BLaER1 (cell line): ENCODE measurements around the gene TMEM225.
"Not testable (repeated sequence)": the region's sequence is repeated elsewhere in the genome, so short reads cannot be mapped to it uniquely, and the experiment has no call there.

Experiments used
- H3K27ac ChIP-seq: shearing (Covaris generic); formaldehyde crosslinking; 2 replicates; pipeline ENCODE4 v1.8.1; 2022
- H3K27me3 ChIP-seq: shearing (Covaris generic); formaldehyde crosslinking; 2 replicates; pipeline ENCODE4 v1.8.1; 2022
- H3K36me3 ChIP-seq: shearing (Covaris generic); formaldehyde crosslinking; 2 replicates; pipeline ENCODE4 v1.8.1; 2022
- H3K4me1 ChIP-seq: shearing (Covaris generic); formaldehyde crosslinking; 2 replicates; pipeline ENCODE4 v1.8.1; 2022
- H3K4me2 ChIP-seq: shearing (Covaris generic); formaldehyde crosslinking; 2 replicates; pipeline ENCODE4 v1.8.1; 2022
- H3K4me3 ChIP-seq: shearing (Covaris generic); formaldehyde crosslinking; 2 replicates; pipeline ENCODE4 v1.8.1; 2022
- H3K9ac ChIP-seq: shearing (Covaris generic); formaldehyde crosslinking; 2 replicates; pipeline ENCODE4 v1.8.1; 2022
- H3K9me3 ChIP-seq: shearing (Covaris generic); formaldehyde crosslinking; 2 replicates; pipeline ENCODE4 v1.8.1; 2022
- H4K20me1 ChIP-seq: shearing (Covaris generic); formaldehyde crosslinking; 2 replicates; pipeline ENCODE4 v1.8.1; 2022
- Cebpa-rat ChIP-seq: shearing (Covaris generic); IDR thresholded peaks from 2 replicates; pipeline ENCODE4 v1.8.1; 2022

The TMEM225 gene

DNA sequence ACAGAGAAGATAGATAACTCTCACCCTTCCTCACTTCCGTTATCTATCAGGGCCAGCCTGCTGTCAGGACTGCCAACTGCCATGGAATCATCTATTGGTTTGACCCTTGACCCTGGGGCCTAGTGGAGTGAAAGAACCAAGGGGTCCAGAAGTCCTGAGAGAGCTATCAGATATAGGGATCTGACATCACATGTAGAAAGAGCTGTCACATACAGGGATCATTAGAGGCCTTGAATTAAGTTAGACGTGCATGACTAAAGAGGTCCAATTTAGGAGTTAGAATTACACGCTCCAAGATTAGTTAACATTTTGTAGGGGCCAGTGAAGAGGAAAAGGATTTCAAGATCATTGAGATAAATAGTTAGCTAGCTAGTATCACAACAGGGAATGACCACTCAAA, at the start of gene TMEM225:
Gene TMEM225 (minus strand): TSS at position 101 of the 400 bp plus-strand sequence. CDS start 245 bp downstream, outside the sequence.
- H3K27me3 ChIP-seq, result no peaks in the 10 kb centered on the region
- no peak for TF ChIP-seq Cebpa-rat

GRCh38 chr11:123924027-123924426, 38.6 kb upstream of the TMEM225 start:
- H3K4me2 ChIP-seq, result no peak overlapping the region
- H3K9me3 ChIP-seq, result no peaks in the 10 kb centered on the region
- no peaks in the 10 kb centered on the region for H4K20me1 ChIP-seq
- no peak for TF ChIP-seq Cebpa-rat
- no peaks in the 10 kb centered on the region for H3K27me3 ChIP-seq
- no peaks in the 10 kb centered on the region for H3K36me3 ChIP-seq
- H3K27ac ChIP-seq, result no peak overlapping the region
- H3K4me1 ChIP-seq, result no peaks in the 10 kb centered on the region
- no peak overlapping the region for H3K4me3 ChIP-seq
- H3K9ac ChIP-seq, result no peak overlapping the region

More for the DNA sequence above, at the start of gene TMEM225:
- Histone ChIP-seq H3K4me1 (no peaks in the 10 kb centered on the region), H3K36me3 (no peaks in the 10 kb centered on the region), H3K4me2 (no peak within 1 kb of the TSS), H3K9me3 (no peaks in the 10 kb centered on the region), H3K27ac (no peak within 1 kb of the TSS), H3K9ac (no peak within 1 kb of the TSS), H4K20me1 (no peaks in the 10 kb centered on the region), H3K4me3 (no peak within 1 kb of the TSS)

DNA sequence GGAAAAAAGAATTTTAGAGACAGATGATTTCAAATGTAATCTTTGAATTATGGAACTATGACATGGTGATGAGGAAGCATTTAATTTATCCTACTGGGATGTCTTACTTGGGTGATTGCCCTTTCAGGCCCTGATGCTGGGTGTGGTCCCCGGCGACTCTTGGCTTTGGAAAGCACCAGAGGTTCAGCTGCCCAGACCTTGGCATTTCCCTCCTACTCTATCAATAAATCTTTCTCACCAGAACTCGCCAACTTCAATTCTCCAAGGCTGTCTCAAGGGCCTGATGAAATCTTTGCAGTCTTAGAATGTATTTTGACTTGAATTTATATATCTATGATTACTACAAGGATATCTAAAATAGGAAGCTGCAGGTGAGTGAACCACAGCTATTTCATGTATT, 35.5 kb upstream of the TMEM225 start:
- TF ChIP-seq Cebpa-rat, result no peak
- Histone ChIP-seq H3K4me2 (no peak overlapping the region), H3K9me3 (no peaks in the 10 kb centered on the region), H4K20me1 (no peaks in the 10 kb centered on the region), H3K27me3 (no peaks in the 10 kb centered on the region), H3K36me3 (no peaks in the 10 kb centered on the region), H3K9ac (no peak overlapping the region), H3K4me1 (no peaks in the 10 kb centered on the region), H3K4me3 (no peak overlapping the region), H3K27ac (no peak overlapping the region)

DNA sequence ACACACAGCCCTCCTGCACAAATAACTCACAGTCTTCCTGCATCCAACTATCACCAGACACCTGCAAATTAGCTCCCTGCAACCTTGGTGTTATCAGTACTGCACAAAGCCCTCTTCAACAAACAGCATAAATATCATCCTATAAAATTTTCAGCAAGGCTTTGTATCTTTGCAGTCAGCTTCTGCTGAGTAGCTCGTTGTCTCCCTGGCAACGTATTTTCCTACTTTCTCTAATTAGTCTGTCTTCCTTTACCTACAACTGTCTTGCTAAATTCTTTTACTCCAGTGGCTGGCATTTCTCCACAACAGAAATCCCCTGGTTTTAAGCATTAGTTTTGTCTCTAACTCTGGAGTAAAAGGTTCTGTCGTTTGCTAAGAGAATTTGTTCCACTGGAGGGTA, 20.4 kb upstream of the TMEM225 start:
- no peaks in the 10 kb centered on the region for H3K4me1 ChIP-seq
- H3K36me3 ChIP-seq, result no peaks in the 10 kb centered on the region
- H3K27me3 ChIP-seq, result no peaks in the 10 kb centered on the region
- H3K4me2 ChIP-seq, result no peak overlapping the region
- TF ChIP-seq Cebpa-rat, result no peak
- no peak overlapping the region for H3K27ac ChIP-seq
- H4K20me1 ChIP-seq, result no peaks in the 10 kb centered on the region
- no peaks in the 10 kb centered on the region for H3K9me3 ChIP-seq
- no peak overlapping the region for H3K4me3 ChIP-seq
- H3K9ac ChIP-seq, result no peak overlapping the region

GRCh38 chr11:123904932-123905331, 19.5 kb upstream of the TMEM225 start:
- Histone ChIP-seq H3K4me3 (no peak overlapping the region), H3K4me2 (no peak overlapping the region), H3K9me3 (no peaks in the 10 kb centered on the region), H3K27ac (no peak overlapping the region), H3K4me1 (no peaks in the 10 kb centered on the region), H3K9ac (no peak overlapping the region), H4K20me1 (no peaks in the 10 kb centered on the region), H3K27me3 (no peaks in the 10 kb centered on the region), H3K36me3 (no peaks in the 10 kb centered on the region)
- TF ChIP-seq Cebpa-rat, result no peak

DNA sequence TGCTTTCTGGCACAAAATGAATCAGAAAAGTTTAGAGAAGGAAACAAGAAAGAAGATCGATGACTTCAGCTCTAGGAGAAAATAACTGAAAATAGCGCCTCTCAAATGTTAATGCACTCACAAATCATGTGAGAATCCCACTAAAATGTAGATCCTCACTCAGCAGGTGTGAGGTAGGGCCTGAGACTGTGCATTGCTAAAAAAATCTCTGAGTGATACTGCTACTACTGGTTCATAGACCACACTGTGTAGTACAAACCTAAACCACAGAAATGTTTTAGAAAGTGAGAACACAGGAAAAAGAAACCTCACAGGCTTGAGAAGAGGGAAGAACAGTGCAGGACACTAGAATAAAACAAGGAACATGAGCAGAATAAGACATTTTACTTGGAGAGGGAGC, 18.5 kb upstream of the TMEM225 start:
- Histone ChIP-seq H3K27me3 (no peaks in the 10 kb centered on the region), H3K4me1 (0 out of 2 replicates have a peak, but pooled peaks cover 3% of the 10 kb centered on the region), H4K20me1 (no peaks in the 10 kb centered on the region), H3K4me2 (no peak overlapping the region), H3K9me3 (no peaks in the 10 kb centered on the region), H3K27ac (no peak overlapping the region), H3K36me3 (no peaks in the 10 kb centered on the region), H3K4me3 (no peak overlapping the region), H3K9ac (no peak overlapping the region)
- no peak for TF ChIP-seq Cebpa-rat

DNA sequence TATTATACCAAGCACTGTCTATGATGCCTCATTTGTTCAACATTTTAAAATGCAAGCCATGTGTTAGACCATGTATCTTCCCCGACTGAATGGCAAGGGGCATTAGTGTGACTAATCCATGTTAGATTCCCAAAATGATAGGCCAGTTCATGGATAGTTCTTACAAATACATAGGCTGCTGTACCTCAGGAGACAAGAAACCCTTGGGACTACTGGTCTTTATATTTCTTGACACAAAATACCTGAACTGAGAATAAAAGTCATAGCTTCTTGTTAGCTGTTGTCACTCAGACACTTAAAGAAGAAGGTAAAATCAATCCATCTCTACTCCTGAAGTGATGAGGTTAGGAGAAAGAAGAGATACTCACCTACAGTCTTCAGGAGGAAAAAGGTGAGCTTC, 16.4 kb upstream of the TMEM225 start, which contains the start of gene OR8D4:
Gene OR8D4 (plus strand): TSS at position 301 of the 400 bp plus-strand sequence. CDS start 4,265 bp downstream, outside the sequence.
- Histone ChIP-seq H3K27me3 (no peaks in the 10 kb centered on the region), H3K27ac (no peak within 1 kb of the TSS), H4K20me1 (no peaks in the 10 kb centered on the region), H3K4me3 (no peak within 1 kb of the TSS), H3K4me1 (0 out of 2 replicates have a peak, but pooled peaks cover 5% of the 10 kb centered on the region), H3K9ac (no peak within 1 kb of the TSS), H3K4me2 (no peak within 1 kb of the TSS), H3K9me3 (no peaks in the 10 kb centered on the region), H3K36me3 (no peaks in the 10 kb centered on the region)
- no peak for TF ChIP-seq Cebpa-rat

- Histone ChIP-seq H3K27ac (no peak overlapping the region), H3K4me2 (no peak overlapping the region), H3K4me1 (0 out of 2 replicates have a peak, but pooled peaks cover 5% of the 10 kb centered on the region), H3K27me3 (no peaks in the 10 kb centered on the region), H4K20me1 (no peaks in the 10 kb centered on the region), H3K9ac (no peak overlapping the region), H3K36me3 (no peaks in the 10 kb centered on the region), H3K9me3 (no peaks in the 10 kb centered on the region), H3K4me3 (no peak overlapping the region)
- no peak for TF ChIP-seq Cebpa-rat
Measured at GRCh38 chr11:123899792-123900191, 14.3 kb upstream of the TMEM225 start.

- Histone ChIP-seq H3K27me3 (no peaks in the 10 kb centered on the region), H4K20me1 (no peaks in the 10 kb centered on the region), H3K9ac (no peak overlapping the region), H3K4me1 (no peaks in the 10 kb centered on the region), H3K4me2 (no peak overlapping the region), H3K27ac (no peak overlapping the region), H3K36me3 (no peaks in the 10 kb centered on the region), H3K9me3 (no peaks in the 10 kb centered on the region), H3K4me3 (no peak overlapping the region)
- no peak for TF ChIP-seq Cebpa-rat
Measured at GRCh38 chr11:123892031-123892430, 6.6 kb upstream of the TMEM225 start.

- Histone ChIP-seq H3K9ac (no peak overlapping the region), H3K9me3 (0 out of 2 replicates have a peak, but pooled peaks cover under 1% of the 10 kb centered on the region), H3K27me3 (no peaks in the 10 kb centered on the region), H3K4me2 (no peak overlapping the region), H4K20me1 (no peaks in the 10 kb centered on the region), H3K4me3 (no peak overlapping the region), H3K27ac (no peak overlapping the region), H3K4me1 (no peaks in the 10 kb centered on the region), H3K36me3 (no peaks in the 10 kb centered on the region)
- TF ChIP-seq Cebpa-rat, result no peak
Measured at GRCh38 chr11:123880912-123881311, 4.6 kb downstream of the TMEM225 start.

DNA sequence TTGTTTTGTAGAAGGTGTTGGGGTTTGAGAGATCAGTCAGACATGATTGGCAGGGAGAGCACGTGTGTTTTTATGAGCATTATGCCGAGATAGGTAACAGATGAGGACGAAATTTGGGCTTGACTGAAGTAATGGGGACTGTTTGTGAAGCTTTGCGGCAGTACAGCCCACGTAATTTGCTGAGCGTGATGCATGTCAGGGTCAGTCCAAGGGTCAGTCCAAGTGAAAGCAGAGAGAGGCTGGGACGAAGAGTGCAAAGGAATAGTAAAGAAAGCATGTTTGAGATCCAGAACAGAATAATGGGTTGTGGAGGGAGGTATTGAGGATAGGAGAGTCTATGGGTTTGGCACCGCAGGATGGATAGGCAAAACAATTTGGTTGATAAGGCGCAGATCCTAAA, 17.7 kb downstream of the TMEM225 start:
- H3K36me3 ChIP-seq, H4K20me1 ChIP-seq, H3K27me3 ChIP-seq, H3K4me2 ChIP-seq, H3K9ac ChIP-seq, H3K9me3 ChIP-seq, H3K4me3 ChIP-seq, H3K27ac ChIP-seq, H3K4me1 ChIP-seq: not testable (repeated sequence)

DNA sequence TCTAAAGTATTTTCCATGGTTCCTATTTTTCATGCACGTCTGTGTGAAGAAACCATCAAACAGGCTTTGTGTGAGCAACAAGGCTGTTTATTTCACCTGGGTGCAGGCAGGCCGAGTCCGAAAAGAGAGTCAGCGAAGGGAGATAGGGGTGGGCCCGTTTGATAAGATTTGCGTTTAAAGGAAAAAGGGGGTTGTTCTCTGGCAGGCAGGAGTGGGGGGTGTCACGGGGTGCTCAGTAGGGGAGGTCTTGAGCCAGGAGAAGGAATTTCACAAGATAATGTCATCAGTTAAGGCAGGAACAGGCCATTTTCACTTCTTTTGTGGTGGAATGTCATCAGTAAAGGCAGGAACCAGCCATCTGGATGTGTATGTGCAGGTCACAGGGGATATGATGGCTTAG, 20.2 kb downstream of the TMEM225 start:
- not testable (repeated sequence) for H3K4me1 ChIP-seq, H3K27me3 ChIP-seq, H3K27ac ChIP-seq, H4K20me1 ChIP-seq, H3K9ac ChIP-seq, H3K9me3 ChIP-seq, H3K4me3 ChIP-seq, H3K4me2 ChIP-seq, H3K36me3 ChIP-seq
